GM18873 (cell line): ENCODE results near the gene EXOSC2.

Experiments
- ATAC-seq: cut with Tn5 transposase; IDR thresholded peaks from one replicate; pipeline ENCODE4 v1.9.1; 2021; ENCODE audit warnings: mild to moderate bottlenecking, moderate library complexity, moderate number of reproducible peaks; ENCODE audit not compliant: unreplicated experiment, low FRiP score

Gene EXOSC2

DNA sequence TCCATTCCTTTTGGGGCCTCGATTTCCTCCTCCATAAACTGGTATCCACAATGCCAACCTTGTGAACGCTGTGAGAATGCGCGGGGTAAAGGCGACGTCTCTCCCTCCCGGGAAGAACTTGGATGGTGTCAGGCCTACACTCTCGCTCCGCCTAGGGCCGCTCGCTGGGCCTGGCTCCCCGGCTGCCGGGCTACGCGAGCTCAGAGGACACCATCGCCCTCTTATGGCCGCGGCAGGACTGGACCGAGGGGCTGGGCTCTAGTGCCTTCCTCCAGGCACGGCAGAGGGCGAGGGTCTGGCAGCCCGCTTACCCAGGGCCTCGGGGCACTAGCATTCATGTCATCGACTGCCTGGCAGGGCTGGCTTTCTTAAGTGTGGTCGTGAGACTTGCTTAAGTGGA, 1.3 kb upstream of the EXOSC2 start:
- ATAC-seq = no peak

DNA sequence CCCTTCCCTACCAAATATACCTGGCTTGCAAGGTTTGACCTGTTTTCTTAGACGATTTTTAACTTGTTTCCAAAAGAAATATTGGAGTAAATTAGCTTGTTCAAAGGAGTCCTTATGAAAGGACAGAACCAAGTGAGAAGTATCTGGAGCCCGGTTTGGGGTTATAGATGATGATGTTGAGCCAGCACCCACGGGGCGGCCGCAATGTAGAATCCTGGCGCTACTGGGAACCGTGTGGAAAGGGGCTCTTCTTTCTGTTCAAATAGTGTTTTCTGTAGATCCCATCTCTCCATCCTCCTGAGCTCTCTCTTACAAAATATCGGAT, 517 bp upstream of the EXOSC2 start:
- ATAC-seq = no peak

DNA sequence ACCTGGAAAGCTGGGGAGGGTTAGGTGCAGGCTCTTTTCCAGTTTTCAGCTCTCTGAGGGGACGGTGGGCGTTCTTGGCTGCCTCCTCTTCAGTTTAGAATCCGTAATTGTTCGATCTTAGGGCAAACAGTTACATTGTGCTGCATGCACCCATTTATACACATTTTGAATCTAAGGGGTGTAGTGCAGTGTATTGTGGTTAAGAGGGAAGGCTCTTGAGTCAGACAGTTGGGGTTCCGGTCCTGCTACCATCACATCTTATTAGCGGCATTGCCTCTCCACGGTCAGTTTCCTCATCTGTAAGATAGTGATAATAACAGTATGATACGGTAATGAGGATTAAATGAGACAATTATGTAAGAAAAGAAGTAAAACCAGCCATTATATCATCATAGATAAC, 625 bp downstream of the EXOSC2 start:
- no peak for ATAC-seq

DNA sequence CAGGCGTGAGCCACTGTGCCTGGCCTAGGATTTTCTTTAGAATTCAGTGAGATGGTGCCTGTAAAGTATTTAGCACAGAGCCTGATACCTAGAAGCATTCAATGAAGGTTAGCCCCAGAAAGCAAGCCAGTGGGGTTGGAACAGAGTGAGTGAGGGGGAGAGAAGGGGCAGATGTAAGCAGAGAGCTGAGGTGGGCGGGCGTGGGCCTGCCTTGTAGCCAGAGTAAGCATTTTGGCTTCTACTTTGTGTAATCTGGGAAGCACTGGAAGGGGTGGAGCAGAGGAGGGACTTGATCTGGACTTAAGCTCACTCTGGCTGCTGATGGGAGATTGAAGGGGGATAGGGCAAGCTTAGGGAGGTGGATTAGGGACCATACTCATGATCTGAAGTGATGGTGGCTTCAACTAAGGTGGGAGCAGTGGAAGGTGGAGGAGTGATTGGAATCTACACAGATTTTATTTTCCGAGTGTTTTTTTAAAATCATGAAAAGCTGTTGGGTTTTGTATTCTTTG, 2.6 kb downstream of the EXOSC2 start:
- no peak for ATAC-seq

DNA sequence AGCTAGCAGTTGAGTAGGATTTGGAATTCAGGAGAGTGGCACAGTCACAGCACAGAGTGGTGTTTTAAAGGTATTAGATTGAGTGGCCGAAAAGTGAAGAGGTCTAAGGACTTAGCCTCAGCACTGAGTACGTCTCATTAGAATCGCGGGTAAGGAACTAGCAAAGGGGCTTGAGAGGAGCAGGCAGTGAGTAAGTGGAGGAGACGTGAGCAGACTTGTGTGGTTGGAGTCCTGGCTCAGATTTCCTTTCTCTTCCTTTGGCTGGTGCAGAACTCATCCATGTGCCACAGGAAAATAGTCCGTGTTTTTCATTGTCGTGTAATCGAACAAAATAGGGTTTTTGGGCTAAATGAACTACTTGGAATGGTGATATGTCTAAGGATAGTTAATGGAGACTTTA, 3.4 kb downstream of the EXOSC2 start:
- no peak for ATAC-seq

DNA sequence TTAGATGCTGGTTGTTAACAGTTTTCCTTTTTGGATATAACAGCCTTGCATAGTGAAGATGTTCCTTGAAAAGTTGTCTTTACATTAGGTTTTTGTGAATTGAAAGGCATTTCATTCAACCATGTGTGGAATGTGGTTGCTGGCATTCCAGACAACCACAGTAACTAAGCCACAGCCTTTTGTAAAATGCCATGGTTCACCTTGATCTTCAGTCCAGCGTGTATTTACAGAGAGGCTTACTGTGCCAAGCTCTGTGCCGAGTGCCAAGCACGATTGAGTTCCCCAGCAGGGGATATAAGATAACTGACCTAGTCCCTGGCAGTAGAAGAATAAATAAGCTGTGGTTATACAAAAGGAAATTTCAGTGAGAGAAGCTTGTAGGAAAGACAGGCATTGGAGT, 4.9 kb downstream of the EXOSC2 start:
- ATAC-seq = no peak

DNA sequence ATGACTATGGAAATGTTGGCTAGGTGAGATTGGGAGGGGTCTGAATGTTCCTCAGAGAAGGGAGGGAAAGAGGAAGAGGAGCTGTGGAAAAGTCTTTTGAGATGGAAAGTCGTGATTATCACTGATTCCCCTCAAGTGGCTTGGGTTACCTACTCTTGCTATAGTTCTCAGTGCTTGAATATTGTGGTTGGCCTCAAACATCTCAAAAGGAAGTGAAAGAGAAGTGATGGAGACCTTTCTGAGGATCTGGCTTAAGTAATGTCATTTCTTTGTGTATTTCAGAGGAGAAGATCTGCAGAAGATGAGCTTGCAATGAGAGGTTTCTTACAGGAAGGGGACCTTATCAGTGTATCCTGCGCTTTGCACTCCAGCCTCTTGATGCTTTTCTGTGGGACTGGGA, 5.5 kb downstream of the EXOSC2 start:
- ATAC-seq = no peak

DNA sequence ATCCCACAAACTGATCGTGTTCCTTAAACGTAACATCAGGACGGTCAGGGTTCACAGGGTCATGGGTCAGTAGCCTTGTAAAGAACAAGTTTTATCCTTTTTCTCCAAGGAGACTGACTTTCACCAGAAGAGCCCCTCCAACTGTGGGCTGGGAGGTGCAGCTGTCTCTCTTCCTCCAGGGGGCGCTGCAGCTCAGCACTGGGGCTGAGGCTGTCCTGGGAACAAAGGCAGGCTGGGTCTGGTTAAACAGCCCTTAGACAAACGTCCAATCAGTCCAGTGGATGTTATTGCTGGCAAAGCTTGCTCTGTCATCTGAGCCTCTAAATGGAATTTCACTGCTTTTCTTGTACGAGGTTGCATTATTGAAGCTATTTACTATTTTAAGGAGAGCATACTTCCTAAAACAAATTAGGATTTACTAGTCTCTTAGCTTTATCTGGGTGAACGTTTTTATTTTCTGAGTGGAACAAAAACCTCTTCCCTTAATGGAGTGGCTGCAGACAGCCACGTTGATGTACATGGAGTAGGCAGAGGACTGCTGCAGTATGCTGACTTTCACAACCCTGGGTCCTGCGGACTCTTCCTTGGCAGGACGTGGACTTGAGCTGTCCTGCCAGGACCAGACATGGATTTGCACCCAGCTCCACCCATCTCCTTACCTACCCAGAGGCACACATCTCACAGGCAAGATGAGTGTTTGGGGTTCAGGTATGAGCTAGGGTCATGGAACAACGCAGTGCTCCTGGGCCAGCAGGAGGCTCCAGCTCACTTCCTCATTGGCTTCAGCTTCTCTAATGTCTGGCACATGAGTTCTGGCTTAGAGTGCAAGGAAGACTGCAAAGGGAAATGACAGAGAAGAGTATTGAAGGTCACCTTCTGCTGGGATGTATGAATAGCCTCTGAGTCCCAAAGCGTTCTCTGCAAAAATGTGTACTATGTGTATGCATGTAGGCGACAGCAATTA, 7.8 kb downstream of the EXOSC2 start:
- ATAC-seq = no peak

DNA sequence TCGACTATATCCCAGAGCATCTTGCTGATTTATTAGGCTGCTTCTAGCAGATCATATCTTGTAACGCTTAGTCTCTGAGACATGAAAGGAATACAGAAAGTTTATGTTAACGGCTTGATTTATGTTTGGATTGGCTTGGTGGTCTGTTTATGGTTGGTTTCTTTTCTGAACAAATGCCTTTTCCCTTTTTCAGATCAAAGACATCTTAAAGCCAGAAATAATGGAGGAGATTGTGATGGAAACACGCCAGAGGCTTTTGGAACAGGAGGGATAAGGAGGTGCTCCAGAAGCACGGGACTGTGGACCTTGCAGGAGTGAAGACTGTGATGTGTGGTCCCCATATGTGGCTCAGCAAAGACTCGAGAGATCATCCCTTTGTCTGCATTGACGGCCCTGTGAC, 9.9 kb downstream of the EXOSC2 start:
- no peak for ATAC-seq

DNA sequence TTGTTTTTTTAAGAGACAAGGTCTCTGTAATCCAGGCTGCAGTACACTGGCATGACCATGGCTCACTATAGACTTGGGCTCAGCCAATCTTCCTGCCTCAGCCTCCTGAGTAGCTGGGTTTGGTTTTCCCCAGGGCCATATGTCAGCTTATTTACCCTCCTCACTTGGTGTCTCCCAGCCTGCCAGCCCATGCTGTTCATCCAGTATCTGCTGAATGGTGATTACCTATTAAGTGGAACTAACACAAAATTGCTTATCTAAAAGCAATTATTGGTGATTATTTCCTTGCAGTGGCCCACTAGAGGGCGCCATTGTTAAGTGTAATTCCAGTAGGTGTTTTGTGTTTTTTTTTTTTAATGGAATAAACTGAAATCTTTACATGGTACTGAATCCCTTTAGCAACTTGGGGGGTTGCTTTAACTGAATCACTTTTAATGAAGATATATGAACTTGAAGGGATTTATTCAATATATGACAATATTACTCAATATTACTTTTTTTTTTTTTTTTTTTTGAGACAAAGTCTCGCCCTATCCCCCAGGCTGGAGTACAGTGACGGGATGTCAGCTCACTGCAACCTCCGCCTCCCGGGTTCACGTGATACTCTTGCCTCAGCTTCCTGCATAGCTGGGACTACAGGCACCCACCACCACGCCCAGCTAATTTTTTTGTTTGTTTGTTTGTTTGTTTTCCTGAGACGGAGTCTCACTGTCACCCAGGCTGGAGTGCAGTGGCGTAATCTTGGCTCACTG, 13.8 kb downstream of the EXOSC2 start:
- no peak for ATAC-seq

DNA sequence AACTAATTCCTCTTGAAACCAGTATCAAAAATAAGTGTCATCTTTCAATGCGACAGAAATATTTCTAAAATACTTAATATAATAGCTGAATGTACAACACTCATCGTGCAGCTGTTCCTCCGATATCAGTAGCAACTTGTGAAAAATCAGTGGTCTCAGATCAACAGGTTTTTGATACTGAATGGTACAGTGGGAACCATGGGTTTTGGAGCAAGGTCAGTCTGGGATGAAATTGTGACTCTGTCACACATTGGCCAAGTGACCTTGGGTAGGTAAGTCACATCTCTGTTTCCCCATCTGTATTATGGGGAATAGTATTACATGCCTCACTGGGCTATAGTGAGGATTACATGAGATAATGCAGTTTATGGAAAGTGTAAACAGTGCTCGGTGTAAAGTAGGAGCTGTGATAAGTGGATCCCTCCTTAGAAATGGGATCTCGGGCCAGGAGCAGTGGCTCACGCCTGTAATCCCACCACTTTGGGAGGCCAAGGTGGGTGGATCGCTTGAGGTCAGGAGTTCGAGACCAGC, 17.3 kb downstream of the EXOSC2 start:
- no peak for ATAC-seq

DNA sequence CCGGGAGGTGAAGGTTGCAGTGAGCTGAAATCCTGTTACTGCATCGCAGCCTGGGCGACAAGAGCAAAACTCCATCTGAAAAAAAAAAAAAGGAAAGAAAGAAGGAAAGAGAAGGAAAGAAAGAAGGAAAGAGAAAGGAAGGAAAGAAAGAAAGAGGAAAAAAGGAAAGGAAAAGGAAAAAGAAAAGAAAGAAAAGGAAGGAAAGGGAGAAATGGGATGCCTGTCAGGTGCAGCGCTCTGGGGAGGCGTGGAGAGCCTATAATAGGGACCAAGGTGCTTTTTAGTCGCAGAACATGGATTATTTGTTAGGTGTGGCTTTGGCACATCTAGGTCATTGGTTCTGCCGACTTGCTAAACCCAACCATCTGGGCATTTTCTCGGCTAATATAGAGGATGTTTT, 17.9 kb downstream of the EXOSC2 start:
- no peak for ATAC-seq

DNA sequence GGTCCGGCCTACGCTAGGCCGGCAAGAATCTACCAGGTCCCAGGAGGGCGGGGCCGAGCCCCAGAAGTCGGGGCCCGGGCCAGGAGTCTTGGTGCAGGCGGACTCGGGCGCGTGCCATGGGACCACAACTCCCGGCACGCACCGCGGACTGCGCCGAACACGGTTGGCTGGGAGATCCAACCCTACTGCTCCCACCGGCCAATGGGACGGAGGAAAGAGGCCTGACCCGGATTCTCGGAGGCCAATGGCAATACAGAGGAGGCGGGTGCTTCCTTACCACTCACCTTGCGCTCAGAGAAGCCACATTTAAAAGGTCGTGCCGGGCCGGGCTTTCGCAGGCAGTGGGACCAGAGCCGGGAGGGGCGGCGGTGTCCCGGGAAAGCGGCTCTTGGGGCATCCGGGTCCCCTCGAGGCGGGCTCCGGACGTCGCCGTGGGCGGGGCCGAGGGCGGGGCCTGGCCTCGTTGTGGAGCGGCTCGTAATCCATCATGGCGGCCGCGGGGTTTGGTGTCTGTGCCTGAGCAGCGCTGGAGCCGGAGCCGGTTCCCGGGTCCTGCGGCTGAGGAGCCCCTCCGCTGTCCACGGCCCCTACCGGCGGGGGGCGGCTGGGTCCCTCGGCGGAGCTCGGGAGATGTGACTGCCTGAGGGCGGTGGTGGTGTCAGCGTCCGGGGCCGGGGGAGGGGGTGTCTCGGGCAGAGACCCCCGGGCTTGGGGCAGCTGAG, 19.1 kb downstream of the EXOSC2 start:
- peak; percentile 94 for ATAC-seq

DNA sequence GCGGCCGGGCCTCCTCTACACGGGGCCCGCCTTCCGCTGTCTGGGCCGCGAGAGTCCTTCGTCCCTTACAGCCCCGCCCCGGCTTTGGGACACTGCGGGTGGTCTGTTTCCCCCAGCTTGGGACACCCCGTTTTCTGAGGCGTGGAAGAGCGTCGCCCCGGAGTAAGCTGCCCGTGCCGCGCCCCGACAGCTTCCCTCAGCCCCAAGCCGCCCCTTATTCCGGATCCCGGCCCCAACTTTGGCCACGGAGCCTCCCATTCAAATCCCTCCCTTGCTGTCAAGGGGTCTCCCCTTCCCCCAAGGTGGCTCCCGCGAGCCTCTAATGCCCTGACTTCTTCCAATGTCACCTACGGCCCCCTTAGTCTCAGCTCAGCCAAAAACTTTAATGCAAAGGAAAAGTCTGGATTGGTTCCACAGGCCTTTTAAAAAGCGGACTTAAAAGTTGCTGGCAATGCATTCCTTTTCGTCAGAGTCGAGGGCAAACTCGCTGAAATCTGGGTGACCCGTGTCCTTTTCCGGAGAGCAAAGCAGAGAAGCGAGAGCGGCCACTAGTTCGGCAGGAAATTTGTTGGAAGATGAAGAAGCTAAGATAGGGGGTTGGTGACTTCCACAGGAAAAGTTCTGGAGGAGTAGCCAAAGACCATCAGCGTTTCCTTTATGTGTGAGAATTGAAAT, 19.8 kb downstream of the EXOSC2 start:
- no peak for ATAC-seq

DNA sequence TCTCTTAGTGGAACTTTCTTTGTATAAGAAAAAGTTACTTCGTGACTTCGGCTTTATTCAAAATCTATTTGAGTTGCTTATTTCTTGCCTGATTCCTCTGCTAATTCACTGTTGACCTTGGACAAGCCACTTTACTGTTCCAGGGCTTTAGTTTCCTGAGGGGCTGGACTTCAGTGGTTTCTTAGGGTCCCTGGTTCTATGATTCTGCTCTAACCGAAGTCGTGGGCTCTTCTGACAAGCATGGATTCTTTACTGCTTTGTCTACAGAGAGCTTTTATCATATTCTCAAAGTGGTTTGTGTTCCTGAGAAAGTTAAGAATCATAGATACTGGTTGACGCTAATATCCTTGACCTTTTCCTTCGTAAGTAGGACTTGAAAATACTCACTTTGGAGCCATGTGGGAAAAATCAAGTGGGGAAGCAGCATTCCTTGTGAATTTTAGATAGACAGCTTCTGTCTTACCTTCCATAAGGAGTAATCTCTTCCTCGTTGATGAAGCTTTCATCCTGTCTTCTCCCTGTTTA, 21.1 kb downstream of the EXOSC2 start:
- ATAC-seq = no peak

DNA sequence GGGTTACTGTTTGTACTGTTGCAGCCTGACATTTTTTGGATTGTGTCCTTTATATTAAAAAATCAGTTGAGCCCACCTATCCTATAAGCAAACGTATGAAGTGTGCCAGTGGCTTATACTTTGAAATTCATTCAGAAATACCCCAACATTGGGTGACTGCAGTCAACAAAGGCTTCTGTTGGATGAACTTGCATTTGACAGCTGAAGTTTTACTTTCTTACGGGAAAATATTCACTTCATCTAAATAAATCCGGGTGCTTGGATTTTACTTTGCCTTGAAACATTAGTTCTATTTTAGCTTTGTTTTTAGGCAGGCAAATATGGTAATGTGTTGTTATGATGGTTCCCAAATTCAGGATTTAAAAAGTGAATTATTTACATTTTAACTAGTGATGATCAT, 21.7 kb downstream of the EXOSC2 start:
- ATAC-seq = no peak

DNA sequence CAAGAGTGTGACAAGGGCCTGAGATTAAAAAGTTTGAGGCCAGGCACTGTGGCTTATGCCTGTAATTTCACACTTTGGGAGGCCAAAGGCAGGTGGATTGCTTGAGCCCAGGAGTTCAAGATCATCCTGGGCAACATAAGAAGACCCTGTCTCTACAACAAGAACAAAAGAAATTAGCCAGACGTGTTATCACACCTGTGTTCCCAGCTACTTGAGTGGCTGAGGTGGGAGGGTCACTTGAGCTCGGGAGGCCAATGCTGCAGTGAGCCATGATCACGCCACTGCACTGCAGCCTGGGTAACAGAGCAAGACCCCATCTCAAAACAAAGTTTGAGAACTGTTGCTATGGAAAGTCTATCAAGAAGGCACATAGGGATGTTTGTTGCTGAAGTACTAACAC, 25.0 kb downstream of the EXOSC2 start:
- ATAC-seq = no peak

DNA sequence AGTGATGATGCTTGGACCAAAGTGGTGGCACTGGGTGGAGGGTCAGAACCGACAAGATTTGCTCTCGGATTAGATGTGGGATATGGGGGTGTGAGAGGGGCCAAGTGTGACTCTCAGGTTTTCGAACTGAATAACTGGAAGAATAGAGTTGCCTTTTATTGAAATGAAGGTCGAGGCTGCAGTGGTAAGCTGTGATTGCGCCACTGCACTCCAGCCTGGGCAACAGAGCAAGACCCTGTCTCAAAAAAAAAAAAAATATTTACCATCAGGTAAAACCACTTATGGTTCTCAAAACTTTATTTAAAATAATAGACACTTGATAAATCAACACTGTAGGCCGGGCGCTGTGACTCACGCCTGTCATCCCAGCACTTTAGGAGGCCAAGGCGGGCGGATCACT, 27.2 kb downstream of the EXOSC2 start:
- ATAC-seq = no peak

DNA sequence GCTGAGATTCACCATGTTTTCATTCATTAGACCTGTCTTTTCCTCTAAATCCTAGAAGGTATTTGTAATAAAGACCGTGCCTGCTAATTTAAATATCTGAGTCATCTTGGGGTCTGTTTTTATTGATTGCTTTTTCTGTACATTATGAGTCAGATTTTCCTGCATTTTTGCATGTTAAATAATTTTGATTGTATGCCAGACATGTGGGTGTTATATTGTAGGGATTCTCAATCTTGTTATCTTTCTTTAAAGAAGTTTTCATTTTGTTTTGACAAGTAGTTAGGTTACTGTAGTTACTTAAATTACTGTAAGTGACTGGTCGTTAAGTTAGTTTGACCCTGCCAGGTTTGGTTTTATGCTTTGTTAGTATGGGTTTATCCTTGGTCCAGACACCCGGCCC, 35.1 kb downstream of the EXOSC2 start:
- ATAC-seq = no peak

DNA sequence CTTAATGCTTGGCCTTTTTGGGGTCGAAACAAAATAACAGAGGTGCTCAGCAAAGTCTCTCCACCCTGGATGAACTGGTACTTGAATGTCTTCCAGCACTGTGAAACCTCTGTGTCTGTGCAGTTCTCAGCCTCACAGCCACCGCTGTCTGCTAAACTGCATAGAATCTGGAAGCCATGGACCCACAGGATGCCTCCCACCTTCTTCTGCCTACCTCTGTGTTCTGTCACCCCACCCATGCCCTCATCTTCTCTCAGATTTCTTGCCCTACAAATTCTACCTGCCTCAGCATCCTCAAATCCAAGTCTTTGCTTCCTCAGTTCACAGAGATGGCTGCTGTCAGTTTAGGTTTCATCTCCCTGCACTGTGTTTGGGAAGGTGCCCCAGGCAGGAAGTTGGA, 35.6 kb downstream of the EXOSC2 start:
- no peak for ATAC-seq
